ENCODE measurements around the gene HS3ST5. TPM values are rescaled to one million over a fixed set of nuclear protein-coding genes. Genes with fewer than 3 reads are reported as not detected.

The HS3ST5 gene
- total RNA-seq, 3 donors from 2014 or later (not counting 1 experiment from before 2014, with no cell fraction given) = not detected

DNA sequence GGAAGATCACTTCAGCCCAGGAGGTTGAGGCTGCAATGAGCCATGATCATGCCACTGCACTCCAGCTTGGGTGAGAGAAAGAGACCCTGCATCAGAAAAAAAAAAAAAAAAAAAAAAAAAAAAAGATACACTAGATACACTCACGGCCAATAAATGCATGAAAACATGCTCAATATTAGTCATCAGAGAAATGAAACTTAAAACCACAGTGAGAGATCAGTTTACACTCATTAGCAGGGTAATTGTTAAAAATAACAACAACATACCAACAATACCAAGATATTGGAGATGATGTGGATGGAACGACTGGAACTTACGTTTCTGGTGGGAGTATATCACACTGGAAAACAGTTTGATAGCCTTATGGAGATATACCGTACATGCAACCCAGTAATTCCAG lies 29.9 kb downstream of the HS3ST5 start:
- ATAC-seq (no peak), DNase-seq (no peak)
- Mint-ChIP-seq H3K4me1 (no peaks in the 10 kb centered on the region), H3K27me3 (ENCODE audit: low read depth in 2 of 2) (no peaks in the 10 kb centered on the region), H3K4me3 (no peak overlapping the region), H3K36me3 (no peaks in the 10 kb centered on the region), H3K27ac (no peak overlapping the region), H3K9me3 (peaks cover 2% of the 10 kb centered on the region in 2 donors)
- Histone ChIP-seq H3K9me3 (ENCODE audit: control insufficient read depth, insufficient read depth, low read length) (no peaks in the 10 kb centered on the region), H3K27me3 (ENCODE audit: control insufficient read depth, insufficient read depth, low read length) (no peaks in the 10 kb centered on the region), H3K36me3 (ENCODE audit: control insufficient read depth, insufficient read depth, low read length) (no peaks in the 10 kb centered on the region), H3K4me1 (ENCODE audit: control insufficient read depth, insufficient read depth, low read length) (no peaks in the 10 kb centered on the region), H3K27ac (ENCODE audit: low read length) (no peak overlapping the region), H3K4me3 (ENCODE audit: low read length) (no peak overlapping the region)
- intact Hi-C loops (cut with micrococcal nuclease) = no loop called here
- 76% methylated on average over 3 of the region's 4 CpGs for WGBS (ENCODE audit: insufficient coverage)
- TF ChIP-seq, protein P1, sequence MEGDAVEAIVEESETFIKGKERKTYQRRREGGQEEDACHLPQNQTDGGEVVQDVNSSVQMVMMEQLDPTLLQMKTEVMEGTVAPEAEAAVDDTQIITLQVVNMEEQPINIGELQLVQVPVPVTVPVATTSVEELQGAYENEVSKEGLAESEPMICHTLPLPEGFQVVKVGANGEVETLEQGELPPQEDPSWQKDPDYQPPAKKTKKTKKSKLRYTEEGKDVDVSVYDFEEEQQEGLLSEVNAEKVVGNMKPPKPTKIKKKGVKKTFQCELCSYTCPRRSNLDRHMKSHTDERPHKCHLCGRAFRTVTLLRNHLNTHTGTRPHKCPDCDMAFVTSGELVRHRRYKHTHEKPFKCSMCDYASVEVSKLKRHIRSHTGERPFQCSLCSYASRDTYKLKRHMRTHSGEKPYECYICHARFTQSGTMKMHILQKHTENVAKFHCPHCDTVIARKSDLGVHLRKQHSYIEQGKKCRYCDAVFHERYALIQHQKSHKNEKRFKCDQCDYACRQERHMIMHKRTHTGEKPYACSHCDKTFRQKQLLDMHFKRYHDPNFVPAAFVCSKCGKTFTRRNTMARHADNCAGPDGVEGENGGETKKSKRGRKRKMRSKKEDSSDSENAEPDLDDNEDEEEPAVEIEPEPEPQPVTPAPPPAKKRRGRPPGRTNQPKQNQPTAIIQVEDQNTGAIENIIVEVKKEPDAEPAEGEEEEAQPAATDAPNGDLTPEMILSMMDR (IDR thresholded peaks at IDR 0.05) = no peak

DNA sequence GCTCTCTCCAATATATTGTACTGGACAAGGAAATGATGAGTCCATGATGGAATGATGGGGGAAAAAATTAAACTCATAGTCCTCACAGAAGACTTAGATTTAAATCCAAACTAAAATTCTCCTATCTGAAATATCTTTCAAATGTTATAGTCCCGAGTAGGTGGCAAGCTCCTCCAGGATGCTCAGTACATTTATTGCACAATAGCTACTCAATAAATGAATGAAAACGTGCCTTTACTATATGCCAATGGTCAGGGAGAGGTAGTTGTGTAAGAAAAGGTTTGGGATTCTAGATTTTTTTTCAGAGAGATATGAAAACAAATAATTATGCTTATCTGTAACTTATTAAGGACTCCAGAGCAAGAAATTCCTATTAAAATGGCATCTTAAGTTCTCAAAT lies 32.8 kb downstream of the HS3ST5 start:
- Mint-ChIP-seq H3K4me1 (no peaks in the 10 kb centered on the region), H3K36me3 (no peaks in the 10 kb centered on the region), H3K9me3 (peaks cover 2% of the 10 kb centered on the region in 2 donors), H3K4me3 (no peak overlapping the region), H3K27ac (no peak overlapping the region), H3K27me3 (ENCODE audit: low read depth in 2 of 2) (no peaks in the 10 kb centered on the region)
- Histone ChIP-seq H3K4me1 (ENCODE audit: control insufficient read depth, insufficient read depth, low read length) (no peaks in the 10 kb centered on the region), H3K9me3 (ENCODE audit: control insufficient read depth, insufficient read depth, low read length) (no peaks in the 10 kb centered on the region), H3K27ac (ENCODE audit: low read length) (no peak overlapping the region), H3K27me3 (ENCODE audit: control insufficient read depth, insufficient read depth, low read length) (no peaks in the 10 kb centered on the region), H3K36me3 (ENCODE audit: control insufficient read depth, insufficient read depth, low read length) (no peaks in the 10 kb centered on the region), H3K4me3 (ENCODE audit: low read length) (no peak overlapping the region)
- WGBS (ENCODE audit: insufficient coverage) = 88% methylated on average over 1 of the region's 2 CpGs
- ATAC-seq (no peak), DNase-seq (no peak)
- intact Hi-C loops (cut with micrococcal nuclease) = no loop called here
- TF ChIP-seq, protein P1 (IDR thresholded peaks at IDR 0.05) = no peak

DNA sequence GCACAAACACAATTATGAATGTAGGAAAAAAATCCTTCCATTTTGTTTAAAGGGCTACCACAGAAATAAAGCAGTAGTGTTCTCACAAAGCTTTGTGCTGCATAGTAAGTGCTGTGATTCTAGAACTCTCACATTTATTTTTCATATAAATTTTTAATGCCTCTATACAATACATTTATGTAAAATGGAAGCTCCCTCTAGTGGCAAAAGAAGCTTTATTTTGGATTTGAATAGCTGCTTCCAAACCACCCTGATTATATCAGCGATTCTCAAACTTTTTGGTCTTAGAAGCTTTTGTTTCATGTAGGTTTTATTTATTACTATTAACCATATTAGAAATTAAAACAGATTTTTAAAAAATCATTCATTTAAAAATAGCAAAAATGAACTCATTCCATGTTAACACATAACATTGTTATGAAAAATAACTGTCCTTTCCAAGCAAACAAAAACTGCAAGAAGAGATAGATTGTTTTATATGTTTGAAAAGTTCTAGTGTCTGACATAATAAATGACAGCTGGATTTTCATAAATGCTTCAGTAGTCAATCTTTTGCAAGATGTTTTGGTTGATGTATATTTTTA lies 38.4 kb downstream of the HS3ST5 start:
- no peaks in the 10 kb centered on the region for H3K4me1 ChIP-seq (ENCODE audit: control insufficient read depth, insufficient read depth, low read length)
- Mint-ChIP-seq H3K36me3 (no peaks in the 10 kb centered on the region), H3K4me1 (no peaks in the 10 kb centered on the region), H3K9me3 (peaks cover 1 to 3% of the 10 kb centered on the region in 2 donors), H3K27me3 (ENCODE audit: low read depth in 2 of 2) (no peaks in the 10 kb centered on the region), H3K27ac (no peak overlapping the region), H3K4me3 (no peak overlapping the region)
- no peak overlapping the region for H3K4me3 ChIP-seq (ENCODE audit: low read length)
- ATAC-seq (no peak), DNase-seq (peak in 1 of 2 donors; percentile 6)
- H3K9me3 ChIP-seq (ENCODE audit: control insufficient read depth, insufficient read depth, low read length) = no peaks in the 10 kb centered on the region
- H3K36me3 ChIP-seq (ENCODE audit: control insufficient read depth, insufficient read depth, low read length) = no peaks in the 10 kb centered on the region
- H3K27me3 ChIP-seq (ENCODE audit: control insufficient read depth, insufficient read depth, low read length) = no peaks in the 10 kb centered on the region
- H3K27ac ChIP-seq (ENCODE audit: low read length) = no peak overlapping the region
- intact Hi-C loops (cut with micrococcal nuclease) = no loop called here
- TF ChIP-seq, protein P1 (IDR thresholded peaks at IDR 0.05) = no peak
- WGBS (ENCODE audit: insufficient coverage) = no CpG with 5 or more reads among the region's 1 CpG

DNA sequence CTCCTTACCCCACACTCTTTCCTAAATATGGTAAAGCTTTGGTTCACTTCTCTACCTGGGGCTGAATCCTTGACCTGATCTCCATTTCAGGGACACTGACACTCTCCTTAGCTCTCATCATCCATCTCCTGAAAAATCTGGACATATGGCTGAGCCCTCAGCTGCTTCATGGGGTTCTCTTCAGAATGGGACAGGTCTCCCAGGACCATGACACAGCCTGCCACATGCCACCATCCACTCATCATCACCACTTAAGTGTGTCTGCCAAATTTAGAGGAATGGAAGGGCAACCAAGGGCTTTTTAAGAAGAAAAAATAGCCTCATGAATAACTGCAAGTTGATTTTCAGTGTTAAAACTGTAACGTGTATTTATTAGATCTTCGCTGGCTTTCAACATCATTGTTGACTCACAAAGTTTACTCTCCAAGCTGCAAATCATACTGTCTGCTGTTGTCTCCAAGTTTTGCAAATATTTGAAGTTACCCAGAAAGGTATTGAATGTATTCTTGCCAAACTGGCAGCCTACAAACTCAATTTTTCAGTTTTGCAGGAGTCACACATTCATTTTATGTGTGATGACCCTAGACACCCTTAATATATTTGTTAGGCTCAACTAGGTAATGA lies 41.1 kb downstream of the HS3ST5 start:
- no peak for ATAC-seq
- no peak overlapping the region for H3K4me3 Mint-ChIP-seq
- TF ChIP-seq, protein P1 (IDR thresholded peaks at IDR 0.05) = no peak
- intact Hi-C loops (cut with micrococcal nuclease) = no loop called here
- H3K27me3 ChIP-seq (ENCODE audit: control insufficient read depth, insufficient read depth, low read length) = no peaks in the 10 kb centered on the region
- H3K4me1 ChIP-seq (ENCODE audit: control insufficient read depth, insufficient read depth, low read length) = no peaks in the 10 kb centered on the region
- H3K36me3 ChIP-seq (ENCODE audit: control insufficient read depth, insufficient read depth, low read length) = no peaks in the 10 kb centered on the region
- no peaks in the 10 kb centered on the region for H3K27me3 Mint-ChIP-seq (ENCODE audit: low read depth in 2 of 2)
- DNase-seq = no peak
- H3K36me3 Mint-ChIP-seq = no peaks in the 10 kb centered on the region
- no peak overlapping the region for H3K27ac ChIP-seq (ENCODE audit: low read length)
- 100% methylated on average over 2 of the region's 2 CpGs for WGBS (ENCODE audit: insufficient coverage)
- H3K4me3 ChIP-seq (ENCODE audit: low read length) = no peak overlapping the region
- no peaks in the 10 kb centered on the region for H3K9me3 ChIP-seq (ENCODE audit: control insufficient read depth, insufficient read depth, low read length)
- no peak overlapping the region for H3K27ac Mint-ChIP-seq
- no peaks in the 10 kb centered on the region for H3K4me1 Mint-ChIP-seq
- H3K9me3 Mint-ChIP-seq = peaks cover 3 to 6% of the 10 kb centered on the region in 2 donors
